Natural killer cell (primary cell): ENCODE measurements around the gene ULK4. TPM values are rescaled to one million over a fixed set of nuclear protein-coding genes. Genes with fewer than 3 reads are reported as not detected.

Experiments
- ATAC-seq, 3 donors: fragments of 150-1000 bp in 2 of 3; fragments of 200-7000 bp in 1 of 3; cut with Tn5 transposase; 1 replicate in 1 of 3; 2 replicates in 2 of 3; pipeline ENCODE4 v1.10.0; 2021; ENCODE audit warnings: mild to moderate bottlenecking in 2 of 3, moderate library complexity in 2 of 3
- DNase-seq, 2 donors: peaks; one replicate each; pipeline versions ENCODE4 v3.0.0 to v3.0.0-alpha.2; 2013 to 2021; ENCODE audit warnings: mixed read lengths in 1 of 2
- H3K27ac ChIP-seq: one replicate; pipeline ENCODE4 v1.5.1; 2013; ENCODE audit warnings: mild to moderate bottlenecking, low read length
- H3K27me3 ChIP-seq: one replicate; pipeline ENCODE4 v1.6.1; 2013; ENCODE audit warnings: low read length; ENCODE audit not compliant: control insufficient read depth, insufficient read depth
- H3K36me3 ChIP-seq: one replicate; pipeline ENCODE4 v1.6.1; 2013; ENCODE audit warnings: low read length; ENCODE audit not compliant: control insufficient read depth, insufficient read depth
- H3K4me1 ChIP-seq: one replicate; pipeline ENCODE4 v1.6.1; 2013; ENCODE audit warnings: low read length; ENCODE audit not compliant: control insufficient read depth, insufficient read depth
- H3K4me3 ChIP-seq: one replicate; pipeline ENCODE4 v1.5.1; 2013; ENCODE audit warnings: low read length
- H3K9me3 ChIP-seq: one replicate; pipeline ENCODE4 v1.6.1; 2013; ENCODE audit warnings: low read length; ENCODE audit not compliant: control insufficient read depth, insufficient read depth
- H3K27ac Mint-ChIP-seq, 2 donors: one replicate each; pipeline ENCODE4 v1.8.0; 2022; ENCODE audit warnings: mild to moderate bottlenecking in 2 of 2, mixed read lengths in 2 of 2, moderate library complexity in 1 of 2
- H3K27me3 Mint-ChIP-seq, 2 donors: one replicate each; pipeline ENCODE4 v1.8.0; 2022; ENCODE audit warnings: low read depth in 2 of 2, mixed read lengths in 2 of 2
- H3K36me3 Mint-ChIP-seq: one replicate; pipeline ENCODE4 v1.8.0; 2022; ENCODE audit warnings: mixed read lengths
- H3K4me1 Mint-ChIP-seq, 2 donors: one replicate each; pipeline ENCODE4 v1.8.0; 2022; ENCODE audit warnings: mixed read lengths in 2 of 2
- H3K4me3 Mint-ChIP-seq: one replicate; pipeline ENCODE4 v1.8.0; 2022; ENCODE audit warnings: mild to moderate bottlenecking, moderate library complexity, mixed read lengths
- H3K9me3 Mint-ChIP-seq, 2 donors: one replicate each; pipeline ENCODE4 v1.8.0; 2022; ENCODE audit warnings: mixed read lengths in 2 of 2
- WGBS: methylation state at CpG from one replicate; pipeline ENCODE4 v1.1.7; 2013; ENCODE audit warnings: missing lambda C conversion rate; ENCODE audit not compliant: insufficient coverage; 5-methylcytosine and 5-hydroxymethylcytosine counted together
- intact Hi-C: fragments of 100-400 bp; cut with micrococcal nuclease; formaldehyde crosslinking; loops from one replicate; pipeline ENCODE4 v1.14.2; 2022
- total RNA-seq, 4 donors: library from RNA; stranded (reverse); fragments of 120-200 nt in 1 of 4; gene quantifications; one replicate each; pipeline versions ENCODE4 v1.2.3 to v1.2.4, GENCODE V29; 2013 to 2022
- TF ChIP-seq, protein P1 (sequence below): fragments of 200-600 bp; IDR thresholded peaks from one replicate; pipeline ENCODE4 v1.8.0; 2022; ENCODE audit warnings: antibody characterized with exemption

ULK4 gene
- total RNA-seq, 3 donors from 2014 or later (not counting 1 experiment from before 2014, with no cell fraction given), result 19.2 to 25.7 (median 21.2) TPM

DNA sequence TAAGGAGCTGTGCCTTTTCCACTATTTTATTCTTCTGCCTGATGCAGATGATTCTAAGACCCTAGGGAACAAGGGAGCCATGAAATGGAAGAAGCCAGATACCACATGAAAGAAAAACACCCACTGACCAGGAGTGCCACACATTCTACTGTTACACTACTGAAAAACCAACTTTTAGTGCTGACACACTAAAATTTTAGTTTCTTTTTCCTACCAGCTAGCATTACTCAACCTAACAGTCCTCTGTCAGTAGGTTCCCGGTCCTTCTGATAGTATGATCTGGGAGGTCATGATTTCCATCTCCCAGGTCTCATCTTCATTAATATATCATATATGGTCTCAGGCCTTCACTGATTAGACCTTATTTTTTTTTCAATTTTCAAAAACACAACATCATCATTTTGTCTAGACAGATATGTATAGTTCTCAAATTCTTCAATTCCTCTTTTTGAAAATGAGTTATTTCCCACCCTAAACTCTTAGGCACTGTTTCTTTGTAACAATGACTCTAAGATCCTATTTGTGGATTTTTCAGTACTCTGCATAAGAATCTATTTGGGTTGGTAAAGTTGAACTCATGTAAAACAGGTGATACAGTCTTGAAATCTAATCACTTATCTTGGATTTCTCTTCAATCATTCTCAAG is 440.8 kb downstream of the ULK4 start:
- no peaks in the 10 kb centered on the region for H3K9me3 ChIP-seq
- no peak overlapping the region for H3K4me3 ChIP-seq
- TF ChIP-seq, protein P1, sequence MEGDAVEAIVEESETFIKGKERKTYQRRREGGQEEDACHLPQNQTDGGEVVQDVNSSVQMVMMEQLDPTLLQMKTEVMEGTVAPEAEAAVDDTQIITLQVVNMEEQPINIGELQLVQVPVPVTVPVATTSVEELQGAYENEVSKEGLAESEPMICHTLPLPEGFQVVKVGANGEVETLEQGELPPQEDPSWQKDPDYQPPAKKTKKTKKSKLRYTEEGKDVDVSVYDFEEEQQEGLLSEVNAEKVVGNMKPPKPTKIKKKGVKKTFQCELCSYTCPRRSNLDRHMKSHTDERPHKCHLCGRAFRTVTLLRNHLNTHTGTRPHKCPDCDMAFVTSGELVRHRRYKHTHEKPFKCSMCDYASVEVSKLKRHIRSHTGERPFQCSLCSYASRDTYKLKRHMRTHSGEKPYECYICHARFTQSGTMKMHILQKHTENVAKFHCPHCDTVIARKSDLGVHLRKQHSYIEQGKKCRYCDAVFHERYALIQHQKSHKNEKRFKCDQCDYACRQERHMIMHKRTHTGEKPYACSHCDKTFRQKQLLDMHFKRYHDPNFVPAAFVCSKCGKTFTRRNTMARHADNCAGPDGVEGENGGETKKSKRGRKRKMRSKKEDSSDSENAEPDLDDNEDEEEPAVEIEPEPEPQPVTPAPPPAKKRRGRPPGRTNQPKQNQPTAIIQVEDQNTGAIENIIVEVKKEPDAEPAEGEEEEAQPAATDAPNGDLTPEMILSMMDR, result no peak
- H3K4me1 ChIP-seq, result no peaks in the 10 kb centered on the region
- WGBS, result 100% methylated on average over 1 of the region's 1 CpG
- Mint-ChIP-seq H3K27me3 (no peaks in the 10 kb centered on the region), H3K4me1 (no peaks in the 10 kb centered on the region), H3K27ac (no peak overlapping the region), H3K9me3 (peaks cover 0 to 4% of the 10 kb centered on the region in 2 donors), H3K36me3 (no peaks in the 10 kb centered on the region), H3K4me3 (no peak overlapping the region)
- H3K27me3 ChIP-seq, result no peaks in the 10 kb centered on the region
- intact Hi-C loops, result no loop called here
- no peak for ATAC-seq
- DNase-seq, result no peak
- H3K27ac ChIP-seq, result no peak overlapping the region
- H3K36me3 ChIP-seq, result no peaks in the 10 kb centered on the region

DNA sequence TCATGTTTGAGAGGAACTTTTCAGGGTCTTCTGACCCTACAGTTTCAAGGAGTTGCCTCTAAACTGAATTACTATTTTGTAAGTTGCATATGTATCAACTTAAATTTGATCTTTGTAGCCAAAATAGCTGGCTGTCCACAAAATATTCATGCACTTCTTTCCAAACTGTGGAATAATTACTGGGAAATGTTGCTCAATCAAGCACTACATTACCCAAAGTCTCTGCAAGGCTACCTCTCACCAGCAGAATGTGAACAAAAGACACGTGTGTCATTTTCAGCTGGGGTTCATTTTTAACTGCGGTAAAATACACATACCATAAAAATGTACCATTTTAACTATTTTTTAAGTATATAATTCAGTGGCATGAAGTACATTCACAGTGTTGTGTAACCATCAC is 442.2 kb downstream of the ULK4 start:
- H3K4me1 ChIP-seq, result no peaks in the 10 kb centered on the region
- H3K4me3 ChIP-seq, result no peak overlapping the region
- H3K36me3 Mint-ChIP-seq, result no peaks in the 10 kb centered on the region
- H3K27me3 ChIP-seq, result no peaks in the 10 kb centered on the region
- no peaks in the 10 kb centered on the region for H3K36me3 ChIP-seq
- H3K27me3 Mint-ChIP-seq, result no peaks in the 10 kb centered on the region
- peaks cover 0 to 4% of the 10 kb centered on the region in 2 donors for H3K9me3 Mint-ChIP-seq
- DNase-seq (no peak), ATAC-seq (no peak)
- H3K4me1 Mint-ChIP-seq, result no peaks in the 10 kb centered on the region
- WGBS, result 89% methylated on average over 1 of the region's 2 CpGs
- TF ChIP-seq, protein P1, result no peak
- H3K4me3 Mint-ChIP-seq, result no peak overlapping the region
- no peak overlapping the region for H3K27ac Mint-ChIP-seq
- intact Hi-C loops, result no loop called here
- no peak overlapping the region for H3K27ac ChIP-seq
- H3K9me3 ChIP-seq, result no peaks in the 10 kb centered on the region

DNA sequence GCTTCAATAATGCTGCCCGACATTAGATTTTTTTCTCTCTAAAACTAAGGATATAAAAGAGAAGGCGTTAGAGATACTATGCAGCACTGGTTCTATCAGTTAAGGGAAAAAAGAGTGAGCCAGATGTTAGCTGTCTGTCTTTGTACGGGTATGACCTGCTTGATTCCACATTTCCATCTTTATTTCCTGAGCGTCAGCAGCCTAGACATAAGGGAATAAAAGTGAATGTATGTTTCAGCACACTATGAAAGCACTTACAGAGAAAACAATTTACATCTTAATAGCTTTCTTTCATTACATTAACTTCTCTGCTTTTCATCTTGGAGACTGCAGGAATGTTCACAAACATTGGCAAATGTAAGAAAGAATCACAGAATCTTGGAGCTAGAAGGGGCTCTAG is 443.3 kb downstream of the ULK4 start:
- Histone ChIP-seq H3K36me3 (no peaks in the 10 kb centered on the region), H3K27ac (no peak overlapping the region), H3K9me3 (no peaks in the 10 kb centered on the region), H3K4me3 (no peak overlapping the region), H3K4me1 (no peaks in the 10 kb centered on the region), H3K27me3 (no peaks in the 10 kb centered on the region)
- intact Hi-C loops, result no loop called here
- Mint-ChIP-seq H3K9me3 (peaks cover 0 to 4% of the 10 kb centered on the region in 2 donors), H3K27ac (no peak overlapping the region), H3K4me3 (no peak overlapping the region), H3K4me1 (no peaks in the 10 kb centered on the region), H3K36me3 (no peaks in the 10 kb centered on the region), H3K27me3 (no peaks in the 10 kb centered on the region)
- DNase-seq, result no peak
- TF ChIP-seq, protein P1, result no peak
- 94% methylated on average over 2 of the region's 4 CpGs for whole genome bisulfite sequencing
- ATAC-seq, result no peak
